HEK293 (cell line): ENCODE data around the gene CTAG2.

Experiments used
- CTCF ChIA-PET: fragments of 350-600 bp; formaldehyde crosslinking; extraction: SDS; loops from one replicate; lab custom pipeline; 2021; ENCODE audit warnings: antibody characterized with exemption; lab: Yijun Ruan, JAX
- POLR2A ChIA-PET: fragments of 300-600 bp; formaldehyde crosslinking; extraction: SDS; loops from one replicate; lab custom pipeline; 2020; ENCODE audit warnings: antibody characterized with exemption, inconsistent platforms; lab: Yijun Ruan, JAX
- H3K27ac ChIP-seq: fragments of 200-500 bp; sonication (Bioruptor generic); 2 replicates; pipeline ENCODE4 v1.5.1; 2014; ENCODE audit warnings: low read depth, low read length, control low read depth, inconsistent platforms; ENCODE audit errors: extremely low read depth
- H3K36me3 ChIP-seq, 2 experiments: fragments of 200-500 bp in 1 of 2; sonication (Bioruptor generic) in 1 of 2; 1 replicate in 1 of 2; 2 replicates in 1 of 2; pipeline ENCODE4 v1.5.1; 2014 to 2017; ENCODE audit warnings: inconsistent platforms in 2 of 2, low read length in 2 of 2; ENCODE audit not compliant: control insufficient read depth in 2 of 2, insufficient read depth in 1 of 2
- H3K4me1 ChIP-seq: fragments of 200-500 bp; sonication (Bioruptor generic); 2 replicates; pipeline ENCODE4 v1.5.1; 2014; ENCODE audit warnings: mild to moderate bottlenecking, low read length, inconsistent platforms; ENCODE audit not compliant: control insufficient read depth, insufficient read depth
- H3K4me3 ChIP-seq: 2 replicates; pipeline ENCODE4 v1.5.1; 2011; ENCODE audit warnings: low read depth, mild to moderate bottlenecking, control low read depth, low read length, moderate library complexity
- H3K9me3 ChIP-seq: fragments of 200-500 bp; sonication (Bioruptor generic); 2 replicates; pipeline ENCODE4 v1.5.1; 2014; ENCODE audit warnings: low read depth, low read length, inconsistent platforms; ENCODE audit not compliant: control insufficient read depth, insufficient read depth
- HOXA7 ChIP-seq: sonication (generic); formaldehyde crosslinking; IDR thresholded peaks from 2 replicates; pipeline ENCODE4 v1.8.1; 2022; ENCODE audit warnings: missing genetic modification reagents, borderline replicate concordance
- IKZF3 ChIP-seq: fragments of 450-650 bp; IDR thresholded peaks from 2 replicates; pipeline ENCODE4 v1.5.0; 2018; ENCODE audit warnings: missing biosample characterization, mild to moderate bottlenecking, missing genetic modification characterization, moderate library complexity
- KLF7 ChIP-seq: fragments of 450-650 bp; formaldehyde crosslinking; IDR thresholded peaks from 2 replicates; pipeline ENCODE4 v1.5.1; 2016; ENCODE audit warnings: missing biosample characterization, missing genetic modification characterization, borderline replicate concordance
- PRDM1 ChIP-seq: fragments of 450-650 bp; formaldehyde crosslinking; IDR thresholded peaks from 2 replicates; pipeline ENCODE4; 2016; ENCODE audit warnings: missing biosample characterization, missing genetic modification characterization
- SCRT2 ChIP-seq: fragments of 450-650 bp; formaldehyde crosslinking; IDR thresholded peaks from 2 replicates; pipeline ENCODE4 v1.5.1; 2016; ENCODE audit warnings: missing biosample characterization, missing genetic modification characterization
- WT1 ChIP-seq: fragments of 450-650 bp; formaldehyde crosslinking; IDR thresholded peaks from 2 replicates; pipeline ENCODE4 v1.5.1; 2016; ENCODE audit warnings: missing biosample characterization, missing genetic modification characterization
- ZBTB10 ChIP-seq: fragments of 450-650 bp; formaldehyde crosslinking; IDR thresholded peaks from 2 replicates; pipeline ENCODE4 v1.5.1; 2016; ENCODE audit warnings: missing biosample characterization, missing genetic modification characterization
- ZBTB26 ChIP-seq: fragments of 450-650 bp; formaldehyde crosslinking; optimal IDR thresholded peaks from 2 replicates; pipeline ENCODE3; 2016; ENCODE audit warnings: missing biosample characterization, mild to moderate bottlenecking, missing genetic modification characterization
- ZBTB49 ChIP-seq: fragments of 450-650 bp; formaldehyde crosslinking; IDR thresholded peaks from 2 replicates; pipeline ENCODE4 v1.5.1; 2016; ENCODE audit warnings: missing biosample characterization, missing genetic modification characterization, low read depth
- ZBTB6 ChIP-seq: fragments of 450-650 bp; formaldehyde crosslinking; IDR thresholded peaks from 2 replicates; pipeline ENCODE4 v1.5.1; 2017; ENCODE audit warnings: missing biosample characterization, missing genetic modification characterization
- ZNF155 ChIP-seq: fragments of 450-650 bp; formaldehyde crosslinking; IDR thresholded peaks from 2 replicates; pipeline ENCODE4 v1.5.1; 2016; ENCODE audit warnings: missing biosample characterization, missing genetic modification characterization
- ZNF157 ChIP-seq: fragments of 450-650 bp; formaldehyde crosslinking; IDR thresholded peaks from 2 replicates; pipeline ENCODE4 v1.5.1; 2016; ENCODE audit warnings: missing biosample characterization, missing genetic modification characterization
- ZNF221 ChIP-seq: fragments of 450-650 bp; formaldehyde crosslinking; IDR thresholded peaks from 2 replicates; pipeline ENCODE4 v1.5.1; 2017; ENCODE audit warnings: missing biosample characterization, missing genetic modification characterization, borderline replicate concordance
- ZNF660 ChIP-seq: fragments of 450-650 bp; IDR thresholded peaks from 2 replicates; pipeline ENCODE4 v1.5.1; 2018; ENCODE audit warnings: missing biosample characterization, mild to moderate bottlenecking, missing genetic modification characterization
- ZNF664 ChIP-seq: fragments of 450-650 bp; formaldehyde crosslinking; IDR thresholded peaks from 2 replicates; pipeline ENCODE4 v1.5.1; 2016; ENCODE audit warnings: missing biosample characterization, missing genetic modification characterization
- ZNF677 ChIP-seq: fragments of 450-650 bp; IDR thresholded peaks from 2 replicates; pipeline ENCODE4 v1.5.0; 2018; ENCODE audit warnings: missing biosample characterization, mild to moderate bottlenecking, missing genetic modification characterization, moderate library complexity

The CTAG2 gene

GRCh38 chrX:154603438-154604430, 49.6 kb downstream of the CTAG2 start:
- POLR2A ChIA-PET = no interaction called here
- Histone ChIP-seq H3K4me1 (no peaks in the 10 kb centered on the region), H3K27ac (no peak overlapping the region), H3K4me3 (no peak overlapping the region), H3K36me3 (no peaks in the 10 kb centered on the region), H3K9me3 (no peaks in the 10 kb centered on the region)
- CTCF ChIA-PET = interaction anchor here (0.7 to 1.4 kb wide), 3 partner anchors 13 to 145 kb away, joined by 3 to 4 read pairs (median 3); no protein-coding TSS in a partner anchor
- no peak for TF ChIP-seq ZNF221 (tag by site-specific recombination)
- no peak for TF ChIP-seq ZNF664 (tag by site-specific recombination)
- TF ChIP-seq WT1 (tag by site-specific recombination) = no peak
- TF ChIP-seq ZNF677 = no peak
- TF ChIP-seq ZBTB26 (tag by site-specific recombination) = no peak
- peak; percentile 48; the same call in 1 of the 2 replicates for TF ChIP-seq PRDM1 (tag by site-specific recombination)
- peak; percentile 39; the same call in 1 of the 2 replicates for TF ChIP-seq ZNF660 (tag by site-specific recombination)
- no peak for TF ChIP-seq ZNF155 (tag by site-specific recombination)
- TF ChIP-seq ZBTB6 (tag by site-specific recombination) = no peak
- no peak for TF ChIP-seq ZBTB49 (tag by site-specific recombination)
- no peak for TF ChIP-seq ZNF157
- no peak for TF ChIP-seq IKZF3
- no peak for TF ChIP-seq HOXA7
- TF ChIP-seq ZBTB10 (tag by site-specific recombination) = no peak
- peak; percentile 62 for TF ChIP-seq SCRT2 (tag by site-specific recombination)
- no peak for TF ChIP-seq KLF7 (tag by site-specific recombination)
